Posterior cingulate gyrus (tissue), 11 donors: ENCODE results near the gene CHCHD4.

Experiments
- DNase-seq, 10 donors: peaks; one replicate each; pipeline versions ENCODE4 v3.0.0 to v3.0.0-alpha.2; 2020 to 2021; ENCODE audit warnings: mixed read lengths in 3 of 10
- intact Hi-C: fragments of 100-400 bp; cut with DNase I; formaldehyde crosslinking; loops from one replicate; pipeline ENCODE4 v1.15.1; 2023

The CHCHD4 gene

GRCh38 chr3:14150491-14151230, 26.0 kb upstream of the CHCHD4 start:
- DNase-seq = no peak
- intact Hi-C loops = no loop called here

GRCh38 chr3:14150078-14150477, 25.4 kb upstream of the CHCHD4 start:
- DNase-seq = no peak
- intact Hi-C loops = no loop called here

- intact Hi-C loops = no loop called here
- DNase-seq = no peak
These were observed 23.6 kb upstream of the CHCHD4 start for GRCh38 chr3:14148041-14148985.

GRCh38 chr3:14147617-14148016, 22.9 kb upstream of the CHCHD4 start:
- DNase-seq = no peak
- intact Hi-C loops = no loop called here

GRCh38 chr3:14147066-14147435, 22.4 kb upstream of the CHCHD4 start:
- no peak for DNase-seq
- intact Hi-C loops = no loop called here

- intact Hi-C loops = no loop called here
- no peak for DNase-seq
These were observed 21.9 kb upstream of the CHCHD4 start for GRCh38 chr3:14146381-14147065.

GRCh38 chr3:14145670-14146380, 21.2 kb upstream of the CHCHD4 start:
- intact Hi-C loops = no loop called here
- no peak for DNase-seq

GRCh38 chr3:14145236-14145635, 20.6 kb upstream of the CHCHD4 start:
- intact Hi-C loops = no loop called here
- no peak for DNase-seq

- intact Hi-C loops = no loop called here
- DNase-seq = peak in 3 of 10 donors; percentile 35 to 82 (median 42)
These were observed 19.9 kb upstream of the CHCHD4 start for GRCh38 chr3:14144423-14145075.

- intact Hi-C loops = no loop called here
- DNase-seq = no peak
These were observed 18.9 kb upstream of the CHCHD4 start for GRCh38 chr3:14143271-14144225.

- DNase-seq = no peak
- intact Hi-C loops = no loop called here
These were observed 18.0 kb upstream of the CHCHD4 start for GRCh38 chr3:14142567-14143270.

GRCh38 chr3:14141602-14142341, 17.1 kb upstream of the CHCHD4 start:
- peak in 4 of 10 donors; percentile 39 to 88 (median 70) for DNase-seq
- intact Hi-C loops = no loop called here

- DNase-seq = peak in 5 of 10 donors; percentile 44 to 91 (median 51)
- intact Hi-C loops = no loop called here
These were observed 16.5 kb upstream of the CHCHD4 start for GRCh38 chr3:14141144-14141543.

GRCh38 chr3:14140668-14141067, 16.0 kb upstream of the CHCHD4 start:
- DNase-seq = peak in 1 of 10 donors; percentile 54
- intact Hi-C loops = no loop called here

GRCh38 chr3:14139771-14140170, 15.1 kb upstream of the CHCHD4 start:
- intact Hi-C loops = no loop called here
- peak in 1 of 10 donors; percentile 45 for DNase-seq

GRCh38 chr3:14138878-14139655, 14.4 kb upstream of the CHCHD4 start:
- peak in 1 of 10 donors; percentile 65 for DNase-seq

More at GRCh38 chr3:14138878-14139655, 14.4 kb upstream of the CHCHD4 start:
- intact Hi-C loops = no loop called here
